ENCODE measurements around the gene RNASE13.
"Not testable (repeated sequence)": the region's sequence is repeated elsewhere in the genome, so short reads cannot be mapped to it uniquely, and the experiment has no call there.

Gene RNASE13

DNA sequence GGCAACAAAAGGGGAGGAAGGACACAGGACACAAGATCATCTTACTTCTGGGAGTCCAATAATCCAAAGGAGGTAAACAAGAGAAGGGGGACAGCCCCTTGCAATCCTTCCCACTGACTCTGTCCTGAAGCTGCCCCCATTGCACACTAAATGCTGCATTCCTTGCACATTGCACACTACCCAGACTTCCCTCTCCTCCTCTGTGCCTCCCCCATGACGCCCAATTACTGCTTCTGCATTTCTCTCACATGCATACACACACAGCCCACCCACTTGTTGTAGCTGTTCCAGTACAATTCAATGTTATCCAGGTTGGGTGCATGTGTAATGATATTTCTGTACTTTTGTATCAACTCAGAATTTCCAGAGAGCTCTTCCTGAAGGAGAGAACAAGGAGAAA lies 15.2 kb downstream of the RNASE13 start:
- no peak for DNase-seq

DNA sequence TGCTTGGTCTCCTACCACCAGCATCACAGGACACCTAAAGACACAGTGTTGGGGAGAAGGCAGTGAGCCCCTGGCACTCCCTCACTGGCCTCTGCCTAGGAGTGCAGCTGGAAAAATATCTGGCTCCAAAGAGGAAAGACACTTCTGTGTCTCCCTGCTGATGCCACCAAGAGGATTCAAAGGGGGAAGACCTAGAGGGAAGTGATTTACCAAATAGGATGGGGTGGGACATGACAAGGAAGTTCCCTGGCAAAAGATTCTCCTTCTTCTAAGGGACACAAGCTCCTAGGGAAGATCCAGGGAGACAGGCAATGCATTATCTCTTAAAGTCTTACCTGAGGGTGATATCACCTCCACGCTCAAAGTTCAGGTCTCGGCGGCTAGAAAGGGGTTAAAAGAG lies 15.8 kb downstream of the RNASE13 start:
- no peak for DNase-seq

GRCh38 chr14:21018286-21018685 lies 16.3 kb downstream of the RNASE13 start:
- no peak for DNase-seq

DNA sequence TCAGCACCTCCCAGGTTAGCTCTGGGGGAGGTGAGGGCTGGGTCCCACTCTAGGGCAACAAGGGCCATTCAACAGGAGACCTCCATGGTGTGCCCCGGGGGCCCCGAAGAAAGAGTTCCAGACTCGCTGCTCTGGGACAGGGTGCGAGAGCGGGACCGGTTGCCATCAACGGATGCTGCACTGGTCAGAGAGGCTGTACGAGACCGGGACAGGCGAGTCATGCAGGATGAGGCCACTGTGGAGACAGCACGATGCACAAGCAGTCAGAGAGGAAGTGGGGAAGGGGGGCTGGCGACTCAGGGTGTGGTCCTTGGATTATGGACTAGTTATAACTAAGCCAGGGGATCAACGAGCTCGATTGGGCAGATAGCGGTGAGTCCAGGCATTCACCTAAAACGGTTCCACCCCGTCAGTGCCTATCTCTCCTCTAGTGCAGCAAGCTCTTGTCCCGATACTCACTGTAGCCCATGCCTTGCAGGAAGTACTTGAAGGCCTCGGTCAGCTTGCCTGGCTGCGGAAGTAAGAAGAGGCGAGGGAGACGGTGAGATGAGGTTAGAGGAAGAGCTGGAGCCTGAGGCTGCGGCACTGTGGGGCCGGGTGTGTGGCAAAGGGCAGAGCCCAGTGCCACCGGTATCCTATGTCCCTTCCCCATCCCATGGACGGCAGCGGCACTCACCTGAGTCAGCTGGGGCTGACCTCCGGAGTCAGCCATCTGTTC lies 16.9 kb downstream of the RNASE13 start:
- DNase-seq = no peak

DNA sequence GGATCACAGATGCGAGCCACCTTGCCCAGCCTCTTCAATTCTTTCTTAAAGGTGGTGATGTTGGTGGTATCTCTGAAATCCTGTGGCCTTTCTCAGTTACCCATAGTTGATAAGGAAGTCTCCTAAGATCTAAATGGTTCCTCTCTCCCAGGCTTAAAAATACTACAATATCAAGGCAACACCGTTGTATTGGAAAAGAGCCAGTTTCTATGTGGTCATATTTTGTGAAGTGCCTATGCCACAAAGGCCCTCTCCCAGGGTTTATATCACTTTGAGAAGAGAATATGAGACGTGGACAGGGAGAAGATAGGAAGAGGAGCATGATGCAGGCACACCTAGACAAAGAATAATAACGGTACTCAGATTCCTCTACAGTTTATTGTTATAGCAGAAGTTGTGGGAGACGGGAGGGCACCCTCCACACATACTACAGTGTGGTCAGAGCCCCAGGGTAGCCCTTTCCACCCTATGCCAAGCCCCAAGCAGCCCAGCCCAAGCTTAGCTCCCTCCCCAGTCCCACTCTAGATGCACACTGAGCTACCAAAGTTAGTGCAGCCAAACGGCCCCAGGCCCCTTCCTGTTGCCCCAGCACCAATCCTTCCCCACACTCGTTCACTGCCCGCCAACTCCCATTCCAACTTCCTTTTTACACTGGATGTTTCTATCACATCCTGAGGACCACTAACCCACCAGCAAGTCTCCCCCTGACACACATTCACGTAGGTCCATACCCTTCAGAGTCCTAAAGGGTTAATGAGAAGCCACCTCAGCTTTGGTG lies 18.0 kb downstream of the RNASE13 start:
- DNase-seq = no peak

GRCh38 chr14:21015312-21015711 lies 19.3 kb downstream of the RNASE13 start:
- no peak for DNase-seq

- DNase-seq = peak; percentile 91
Measured at GRCh38 chr14:21014761-21015190, 19.8 kb downstream of the RNASE13 start.

GRCh38 chr14:21011136-21011535 lies 23.5 kb downstream of the RNASE13 start:
- no peak for DNase-seq

GRCh38 chr14:21009721-21010120 lies 24.9 kb downstream of the RNASE13 start:
- not testable (repeated sequence) for DNase-seq

- DNase-seq = no peak
Measured at GRCh38 chr14:21003788-21004346, 30.7 kb downstream of the RNASE13 start.

GRCh38 chr14:21001218-21001617 lies 33.4 kb downstream of the RNASE13 start:
- DNase-seq = no peak

DNA sequence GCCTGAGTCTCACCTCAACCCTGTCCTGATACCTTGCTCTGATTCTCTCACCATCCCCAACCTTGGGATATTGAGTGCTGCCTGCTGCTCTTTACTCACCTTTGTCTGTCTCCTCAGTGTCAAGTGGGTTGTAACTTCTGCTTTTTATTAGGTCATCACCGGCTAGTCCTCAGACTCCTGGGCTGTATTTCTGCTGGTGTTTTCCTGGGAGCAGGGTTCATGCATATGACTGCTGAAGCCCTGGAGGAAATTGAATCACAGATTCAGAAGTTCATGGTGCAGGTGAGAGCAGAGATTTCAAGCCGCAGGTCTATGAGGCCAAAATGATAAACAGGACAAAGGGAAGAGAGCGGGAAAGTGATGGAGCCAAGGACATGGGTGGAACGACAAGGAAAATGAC lies 35.0 kb downstream of the RNASE13 start:
- DNase-seq = no peak

DNA sequence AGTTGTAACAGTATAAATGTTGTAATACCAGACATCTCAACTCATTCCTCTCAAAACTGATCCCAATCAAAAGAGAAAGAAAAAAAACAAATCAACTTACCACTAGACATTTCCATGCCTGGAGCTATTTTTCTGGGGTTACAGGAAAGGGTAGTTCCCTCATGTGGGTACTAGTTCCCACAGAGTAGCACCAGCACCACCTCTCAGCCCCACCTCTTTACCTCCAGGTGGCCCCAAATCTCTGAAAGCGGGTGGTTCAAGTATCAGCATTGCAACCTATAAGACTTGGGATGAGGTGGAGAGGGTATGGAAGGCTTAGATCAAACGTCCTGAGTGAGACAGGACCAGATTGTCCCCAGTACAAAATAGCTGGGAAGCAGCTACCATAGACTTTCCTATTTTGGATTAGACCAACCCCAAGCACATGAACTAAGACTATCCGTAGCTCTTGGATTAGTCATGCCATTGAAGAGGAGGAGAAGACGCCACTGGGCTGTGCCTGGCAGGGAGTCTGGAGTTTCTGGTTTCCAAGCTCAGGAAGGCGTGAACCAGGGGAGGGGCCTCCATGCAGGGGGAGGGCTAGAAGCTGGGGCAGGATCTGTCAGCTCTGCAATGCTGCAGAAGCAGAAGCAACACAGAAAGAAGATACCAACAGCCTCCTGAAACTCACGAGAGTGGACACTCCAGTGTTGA lies 35.8 kb downstream of the RNASE13 start, which contains the start of gene SLC39A2:
SLC39A2 (plus strand) TSS at position 620 of the 693 bp plus-strand sequence. CDS start 154 bp downstream, outside the sequence.
- no peak for DNase-seq

DNA sequence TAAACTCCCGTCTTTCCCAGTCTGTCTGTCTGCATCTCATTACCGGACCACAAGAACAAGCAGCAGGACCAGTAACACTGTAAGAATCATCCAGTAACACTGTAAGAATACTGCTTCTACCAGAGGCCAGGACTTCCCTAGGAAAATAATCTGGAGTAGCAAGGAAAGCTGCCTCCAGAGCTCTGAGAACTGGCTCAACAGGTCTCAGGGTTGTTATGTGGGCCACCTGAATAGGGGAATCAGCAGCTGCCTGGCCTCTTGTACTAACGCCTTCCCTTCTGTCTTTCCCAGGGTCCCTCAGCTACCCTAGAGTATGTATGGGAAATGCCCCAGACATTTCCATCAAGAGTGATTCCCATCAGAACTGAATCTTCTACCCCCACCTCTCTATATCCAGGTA lies 36.5 kb downstream of the RNASE13 start:
- no peak for DNase-seq

DNA sequence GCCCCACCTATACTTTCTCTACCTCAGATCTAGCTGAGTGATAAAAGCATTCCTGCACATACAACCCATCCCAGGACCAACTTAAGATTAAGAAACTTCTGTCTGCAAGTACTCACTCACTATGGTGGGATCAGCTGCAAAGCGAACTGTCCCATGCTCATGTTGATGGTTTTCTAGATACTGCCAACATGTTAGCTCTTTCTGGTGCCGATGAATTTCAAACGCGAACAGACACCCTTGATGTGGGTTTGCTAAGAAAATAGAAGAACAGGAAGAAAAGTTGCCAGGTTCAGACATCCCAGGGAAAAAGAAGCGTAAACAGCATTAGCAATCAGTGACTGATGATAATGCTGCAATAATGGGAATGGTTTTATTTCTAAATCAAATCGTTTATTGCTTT lies 37.0 kb downstream of the RNASE13 start:
- no peak for DNase-seq

GRCh38 chr14:20997115-20997514 lies 37.5 kb downstream of the RNASE13 start:
- no peak for DNase-seq

DNA sequence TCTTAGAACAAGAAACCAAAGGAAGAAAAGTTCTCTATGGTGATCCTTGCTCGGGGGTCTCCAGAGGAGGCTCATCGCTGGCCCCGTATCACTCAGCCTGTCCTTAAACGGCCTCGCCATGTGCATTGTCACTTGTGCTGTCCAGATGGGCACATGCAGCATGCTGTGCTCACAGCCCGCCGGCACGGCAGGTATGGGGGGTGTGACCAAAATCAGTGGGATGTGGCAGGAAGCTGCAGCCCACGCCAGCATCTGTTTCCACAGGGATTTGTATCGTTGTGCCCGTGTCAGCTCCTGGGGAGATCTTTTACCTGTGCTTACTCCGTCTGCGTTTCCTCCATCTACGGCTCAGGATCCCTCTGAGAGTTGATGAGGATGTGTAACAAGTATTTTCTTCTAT lies 38.1 kb downstream of the RNASE13 start:
- DNase-seq = no peak

GRCh38 chr14:20989787-20990600 lies 44.6 kb downstream of the RNASE13 start, which contains the start of gene METTL17:
Gene METTL17, plus strand, starts transcription at chr14:20989980. Its CDS starts 23 bp downstream, at chr14:20990003.
- peak; percentile 96 for DNase-seq

DNA sequence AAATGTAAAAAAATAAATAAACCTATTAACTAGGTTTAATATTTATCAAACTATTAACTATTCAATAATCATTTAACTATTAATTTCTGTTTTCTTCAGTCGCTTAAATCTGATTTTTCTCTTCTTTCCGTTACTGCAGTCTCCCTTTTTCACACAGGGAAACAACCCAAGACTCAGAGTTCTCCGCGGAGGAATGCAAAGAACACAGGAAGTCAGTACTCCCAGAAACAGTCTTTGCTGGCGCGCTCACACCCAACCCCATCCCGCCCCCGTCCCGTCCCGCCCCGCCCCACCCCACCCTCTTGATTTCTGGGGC lies 45.2 kb downstream of the RNASE13 start:
- no peak for DNase-seq

- no peak for DNase-seq
Measured at GRCh38 chr14:20988717-20989470, 45.7 kb downstream of the RNASE13 start.

GRCh38 chr14:20986811-20987210 lies 47.8 kb downstream of the RNASE13 start:
- DNase-seq = no peak

- not testable (repeated sequence) for DNase-seq
Measured at GRCh38 chr14:20985650-20986049, 49.0 kb downstream of the RNASE13 start.
